Measurements from ENCODE around the gene HS3ST5.
A peak's percentile ranks its signal among the peaks of the same experiment; 100 is the strongest.

Gene HS3ST5

GRCh38 chr6:114355300-114355699, 12.5 kb upstream of the HS3ST5 start:
- no peak for DNase-seq (ENCODE audit: low read depth)
- no peak for TF ChIP-seq CTCF (IDR thresholded peaks at IDR 0.05; ENCODE audit: insufficient read depth, low read depth, low read length, missing control alignments)
- H3K4me3 ChIP-seq (ENCODE audit: low read length): no peak overlapping the region

- no peak for DNase-seq (ENCODE audit: low read depth)
- no peak for TF ChIP-seq CTCF (IDR thresholded peaks at IDR 0.05; ENCODE audit: insufficient read depth, low read depth, low read length, missing control alignments)
Observed at GRCh38 chr6:114354482-114354881, 11.7 kb upstream of the HS3ST5 start.

DNA sequence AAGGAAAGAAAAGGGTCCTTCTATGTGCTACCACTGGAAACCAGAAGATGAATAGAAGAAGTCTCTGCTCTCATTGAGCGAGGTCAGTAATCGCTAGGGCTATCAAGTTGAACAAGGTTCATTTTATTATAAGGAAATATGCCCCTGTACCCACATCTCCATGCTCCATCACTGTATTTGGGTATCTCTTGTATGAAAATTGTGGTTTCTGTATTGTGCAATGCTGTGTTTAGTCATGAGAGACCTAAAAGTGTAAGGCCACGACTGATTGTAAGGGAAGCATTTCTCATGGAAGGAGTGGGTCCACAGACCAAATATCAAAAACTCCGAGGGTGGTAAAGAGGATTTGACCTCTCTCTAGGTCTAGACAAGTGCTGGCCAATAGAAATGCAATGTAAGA, 3.6 kb upstream of the HS3ST5 start:
- DNase-seq (ENCODE audit: low read depth): peak; percentile 4
- no peak overlapping the region for H3K4me3 ChIP-seq (ENCODE audit: low read length)
- TF ChIP-seq CTCF (IDR thresholded peaks at IDR 0.05; ENCODE audit: insufficient read depth, low read depth, low read length, missing control alignments): no peak

More at GRCh38 chr6:114354482-114354881, 11.7 kb upstream of the HS3ST5 start:
- no peak overlapping the region for H3K4me3 ChIP-seq (ENCODE audit: low read length)

DNA sequence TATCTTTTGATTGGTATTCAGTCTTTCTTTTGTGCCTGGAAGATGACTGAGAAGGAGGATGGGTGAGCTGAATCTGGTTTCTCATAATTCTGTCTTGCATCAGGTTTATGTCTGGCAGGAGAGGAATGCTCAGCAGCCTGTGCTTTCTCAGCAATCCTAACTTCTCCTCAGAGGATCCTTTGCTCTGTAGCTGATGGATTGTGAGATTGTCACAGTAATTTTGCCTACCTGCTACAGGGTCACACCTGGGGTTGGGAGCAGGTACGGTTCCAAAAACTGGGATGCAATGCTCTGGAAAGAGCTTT, 2.1 kb upstream of the HS3ST5 start:
- no peak overlapping the region for H3K4me3 ChIP-seq (ENCODE audit: low read length)
- TF ChIP-seq CTCF (IDR thresholded peaks at IDR 0.05; ENCODE audit: insufficient read depth, low read depth, low read length, missing control alignments): no peak
- no peak for DNase-seq (ENCODE audit: low read depth)

GRCh38 chr6:114344246-114344970, 1.6 kb upstream of the HS3ST5 start:
- no peak for DNase-seq (ENCODE audit: low read depth)
- H3K4me3 ChIP-seq (ENCODE audit: low read length): no peak overlapping the region

GRCh38 chr6:114343782-114344144, 940 bp upstream of the HS3ST5 start:
- H3K4me3 ChIP-seq (ENCODE audit: low read length): no peak overlapping the region
- no peak for TF ChIP-seq CTCF (IDR thresholded peaks at IDR 0.05; ENCODE audit: insufficient read depth, low read depth, low read length, missing control alignments)

More at GRCh38 chr6:114344246-114344970, 1.6 kb upstream of the HS3ST5 start:
- no peak for TF ChIP-seq CTCF (IDR thresholded peaks at IDR 0.05; ENCODE audit: insufficient read depth, low read depth, low read length, missing control alignments)

More at GRCh38 chr6:114343782-114344144, 940 bp upstream of the HS3ST5 start:
- DNase-seq (ENCODE audit: low read depth): no peak

All from epithelial cell of esophagus (primary cell).